Measurements from ENCODE around the gene PIN1.

GRCh38 chr19:9856609-9857008 is 21.5 kb downstream of the PIN1 start:
- TF ChIP-seq POLR2A (IDR thresholded peaks at IDR 0.05; ENCODE audit: low read length) (no peak), GATA1 (IDR thresholded peaks at IDR 0.05; ENCODE audit: low read depth, low read length) (no peak)
